HEK293 (cell line): Measurements from ENCODE around the gene SDHD.

Source experiments
- GLI4 ChIP-seq: fragments of 450-650 bp; formaldehyde crosslinking; IDR thresholded peaks from 2 replicates; pipeline ENCODE4 v1.5.1; 2016; ENCODE audit warnings: missing biosample characterization, missing genetic modification characterization
- KLF16 ChIP-seq: fragments of 450-650 bp; formaldehyde crosslinking; IDR thresholded peaks from 2 replicates; pipeline ENCODE4 v1.5.1; 2017; ENCODE audit warnings: missing biosample characterization, missing genetic modification characterization
- SALL2 ChIP-seq: fragments of 450-650 bp; formaldehyde crosslinking; IDR thresholded peaks from 2 replicates; pipeline ENCODE4 v1.5.0; 2017; ENCODE audit warnings: missing biosample characterization, mild to moderate bottlenecking, missing genetic modification characterization, borderline replicate concordance
- ZBTB7A ChIP-seq: fragments of 450-650 bp; formaldehyde crosslinking; IDR thresholded peaks from 2 replicates; pipeline ENCODE4 v1.5.1; 2016; ENCODE audit warnings: low read depth, missing biosample characterization, missing genetic modification characterization
- ZNF133 ChIP-seq: fragments of 450-650 bp; formaldehyde crosslinking; IDR thresholded peaks from 2 replicates; pipeline ENCODE4 v1.5.1; 2016; ENCODE audit warnings: missing biosample characterization, missing genetic modification characterization
- ZNF24 ChIP-seq: fragments of 450-650 bp; formaldehyde crosslinking; IDR thresholded peaks from 2 replicates; pipeline ENCODE4 v1.5.1; 2016; ENCODE audit warnings: missing biosample characterization, missing genetic modification characterization
- ZNF596 ChIP-seq: fragments of 450-650 bp; IDR thresholded peaks from 2 replicates; pipeline ENCODE4 v1.5.0; 2018; ENCODE audit warnings: missing biosample characterization, mild to moderate bottlenecking, missing genetic modification characterization, moderate library complexity
- TF ChIP-seq, protein P1 (sequence below): fragments of 450-650 bp; formaldehyde crosslinking; IDR thresholded peaks from 2 replicates; pipeline ENCODE4 v1.5.1; 2016; ENCODE audit warnings: missing biosample characterization, missing genetic modification characterization
- TF ChIP-seq, protein P2 (sequence below): fragments of 450-650 bp; formaldehyde crosslinking; IDR thresholded peaks from 2 replicates; pipeline ENCODE4 v1.5.1; 2016; ENCODE audit warnings: missing biosample characterization, missing genetic modification characterization
- TF ChIP-seq, protein P3 (sequence below): fragments of 450-650 bp; IDR thresholded peaks from 2 replicates; pipeline ENCODE4 v1.5.1; 2018; ENCODE audit warnings: missing biosample characterization, missing genetic modification characterization
- TF ChIP-seq, protein P4 (sequence below): fragments of 450-650 bp; formaldehyde crosslinking; IDR thresholded peaks from 2 replicates; pipeline ENCODE4 v1.5.1; 2016; ENCODE audit warnings: missing biosample characterization, missing genetic modification characterization

DNA sequence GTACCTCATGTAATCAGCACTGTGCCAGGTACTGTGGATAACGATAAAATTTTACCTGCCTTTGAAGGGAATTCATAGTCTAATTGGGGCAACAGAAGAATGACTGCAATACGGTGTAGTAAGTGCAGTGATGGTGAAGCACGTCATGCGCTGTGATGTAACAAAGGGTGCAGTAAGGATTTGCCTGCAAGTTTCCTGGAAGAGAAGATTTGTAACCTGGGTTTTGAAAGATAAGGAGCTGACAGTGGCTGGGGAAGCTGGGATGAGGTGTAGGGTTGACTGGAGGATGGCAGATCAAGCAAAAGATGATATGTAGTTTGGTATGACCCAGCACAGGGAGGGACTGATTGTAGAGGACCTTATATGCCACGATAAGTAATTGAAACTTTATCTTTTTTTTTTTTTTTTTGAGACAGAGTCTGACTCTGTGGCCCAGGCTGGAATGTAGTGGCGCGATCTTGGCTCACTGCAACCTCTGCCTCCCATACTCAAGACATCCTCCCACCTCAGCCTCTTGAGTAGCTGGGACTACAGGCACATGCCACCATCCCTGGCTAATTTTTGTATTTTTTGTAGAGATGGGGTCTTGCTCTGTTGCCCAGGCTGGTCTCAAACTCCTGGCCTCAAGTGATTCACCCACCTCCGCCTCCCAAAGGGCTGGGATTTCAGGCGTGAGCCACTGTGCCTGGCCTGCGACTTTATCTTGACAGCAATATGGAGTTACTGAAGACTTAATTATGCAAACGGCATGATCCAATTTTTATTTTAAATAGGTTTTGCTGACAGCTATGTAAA is 11.3 kb downstream of the SDHD start:
- no peak for TF ChIP-seq ZNF596 (tag by site-specific recombination)
- TF ChIP-seq SALL2 (tag by site-specific recombination), result no peak
- TF ChIP-seq, protein P1, sequence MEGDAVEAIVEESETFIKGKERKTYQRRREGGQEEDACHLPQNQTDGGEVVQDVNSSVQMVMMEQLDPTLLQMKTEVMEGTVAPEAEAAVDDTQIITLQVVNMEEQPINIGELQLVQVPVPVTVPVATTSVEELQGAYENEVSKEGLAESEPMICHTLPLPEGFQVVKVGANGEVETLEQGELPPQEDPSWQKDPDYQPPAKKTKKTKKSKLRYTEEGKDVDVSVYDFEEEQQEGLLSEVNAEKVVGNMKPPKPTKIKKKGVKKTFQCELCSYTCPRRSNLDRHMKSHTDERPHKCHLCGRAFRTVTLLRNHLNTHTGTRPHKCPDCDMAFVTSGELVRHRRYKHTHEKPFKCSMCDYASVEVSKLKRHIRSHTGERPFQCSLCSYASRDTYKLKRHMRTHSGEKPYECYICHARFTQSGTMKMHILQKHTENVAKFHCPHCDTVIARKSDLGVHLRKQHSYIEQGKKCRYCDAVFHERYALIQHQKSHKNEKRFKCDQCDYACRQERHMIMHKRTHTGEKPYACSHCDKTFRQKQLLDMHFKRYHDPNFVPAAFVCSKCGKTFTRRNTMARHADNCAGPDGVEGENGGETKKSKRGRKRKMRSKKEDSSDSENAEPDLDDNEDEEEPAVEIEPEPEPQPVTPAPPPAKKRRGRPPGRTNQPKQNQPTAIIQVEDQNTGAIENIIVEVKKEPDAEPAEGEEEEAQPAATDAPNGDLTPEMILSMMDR, result no peak
- TF ChIP-seq, protein P2, sequence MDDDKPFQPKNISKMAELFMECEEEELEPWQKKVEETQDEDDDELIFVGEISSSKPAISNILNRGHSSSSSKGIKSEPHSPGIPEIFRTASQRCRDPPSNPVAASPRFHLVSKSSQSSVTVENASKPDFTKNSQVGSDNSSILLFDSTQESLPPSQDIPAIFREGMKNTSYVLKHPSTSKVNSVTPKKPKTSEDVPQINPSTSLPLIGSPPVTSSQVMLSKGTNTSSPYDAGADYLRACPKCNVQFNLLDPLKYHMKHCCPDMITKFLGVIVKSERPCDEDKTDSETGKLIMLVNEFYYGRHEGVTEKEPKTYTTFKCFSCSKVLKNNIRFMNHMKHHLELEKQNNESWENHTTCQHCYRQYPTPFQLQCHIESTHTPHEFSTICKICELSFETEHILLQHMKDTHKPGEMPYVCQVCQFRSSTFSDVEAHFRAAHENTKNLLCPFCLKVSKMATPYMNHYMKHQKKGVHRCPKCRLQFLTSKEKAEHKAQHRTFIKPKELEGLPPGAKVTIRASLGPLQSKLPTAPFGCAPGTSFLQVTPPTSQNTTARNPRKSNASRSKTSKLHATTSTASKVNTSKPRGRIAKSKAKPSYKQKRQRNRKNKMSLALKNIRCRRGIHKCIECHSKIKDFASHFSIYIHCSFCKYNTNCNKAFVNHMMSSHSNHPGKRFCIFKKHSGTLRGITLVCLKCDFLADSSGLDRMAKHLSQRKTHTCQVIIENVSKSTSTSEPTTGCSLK (tag by site-specific recombination), result no peak
- no peak for TF ChIP-seq GLI4 (tag by site-specific recombination)
- TF ChIP-seq ZBTB7A, result no peak
- TF ChIP-seq, protein P3, sequence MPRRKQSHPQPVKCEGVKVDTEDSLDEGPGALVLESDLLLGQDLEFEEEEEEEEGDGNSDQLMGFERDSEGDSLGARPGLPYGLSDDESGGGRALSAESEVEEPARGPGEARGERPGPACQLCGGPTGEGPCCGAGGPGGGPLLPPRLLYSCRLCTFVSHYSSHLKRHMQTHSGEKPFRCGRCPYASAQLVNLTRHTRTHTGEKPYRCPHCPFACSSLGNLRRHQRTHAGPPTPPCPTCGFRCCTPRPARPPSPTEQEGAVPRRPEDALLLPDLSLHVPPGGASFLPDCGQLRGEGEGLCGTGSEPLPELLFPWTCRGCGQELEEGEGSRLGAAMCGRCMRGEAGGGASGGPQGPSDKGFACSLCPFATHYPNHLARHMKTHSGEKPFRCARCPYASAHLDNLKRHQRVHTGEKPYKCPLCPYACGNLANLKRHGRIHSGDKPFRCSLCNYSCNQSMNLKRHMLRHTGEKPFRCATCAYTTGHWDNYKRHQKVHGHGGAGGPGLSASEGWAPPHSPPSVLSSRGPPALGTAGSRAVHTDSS (tag by site-specific recombination), result no peak
- TF ChIP-seq ZNF24 (tag by site-specific recombination), result no peak
- no peak for TF ChIP-seq KLF16 (tag by site-specific recombination)
- TF ChIP-seq, protein P4, sequence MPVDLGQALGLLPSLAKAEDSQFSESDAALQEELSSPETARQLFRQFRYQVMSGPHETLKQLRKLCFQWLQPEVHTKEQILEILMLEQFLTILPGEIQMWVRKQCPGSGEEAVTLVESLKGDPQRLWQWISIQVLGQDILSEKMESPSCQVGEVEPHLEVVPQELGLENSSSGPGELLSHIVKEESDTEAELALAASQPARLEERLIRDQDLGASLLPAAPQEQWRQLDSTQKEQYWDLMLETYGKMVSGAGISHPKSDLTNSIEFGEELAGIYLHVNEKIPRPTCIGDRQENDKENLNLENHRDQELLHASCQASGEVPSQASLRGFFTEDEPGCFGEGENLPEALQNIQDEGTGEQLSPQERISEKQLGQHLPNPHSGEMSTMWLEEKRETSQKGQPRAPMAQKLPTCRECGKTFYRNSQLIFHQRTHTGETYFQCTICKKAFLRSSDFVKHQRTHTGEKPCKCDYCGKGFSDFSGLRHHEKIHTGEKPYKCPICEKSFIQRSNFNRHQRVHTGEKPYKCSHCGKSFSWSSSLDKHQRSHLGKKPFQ (tag by site-specific recombination), result no peak
- no peak for TF ChIP-seq ZNF133
